NCI-H1694 (cell line): ENCODE results near the gene ZDHHC19.
"Not testable (repeated sequence)": the region's sequence is repeated elsewhere in the genome, so short reads cannot be mapped to it uniquely, and the experiment has no call there.

ENCODE experiments used
- DNase-seq: peaks from one replicate; lab custom pipeline; 2025; lab: John Stamatoyannopoulos, UW

The ZDHHC19 gene

DNA sequence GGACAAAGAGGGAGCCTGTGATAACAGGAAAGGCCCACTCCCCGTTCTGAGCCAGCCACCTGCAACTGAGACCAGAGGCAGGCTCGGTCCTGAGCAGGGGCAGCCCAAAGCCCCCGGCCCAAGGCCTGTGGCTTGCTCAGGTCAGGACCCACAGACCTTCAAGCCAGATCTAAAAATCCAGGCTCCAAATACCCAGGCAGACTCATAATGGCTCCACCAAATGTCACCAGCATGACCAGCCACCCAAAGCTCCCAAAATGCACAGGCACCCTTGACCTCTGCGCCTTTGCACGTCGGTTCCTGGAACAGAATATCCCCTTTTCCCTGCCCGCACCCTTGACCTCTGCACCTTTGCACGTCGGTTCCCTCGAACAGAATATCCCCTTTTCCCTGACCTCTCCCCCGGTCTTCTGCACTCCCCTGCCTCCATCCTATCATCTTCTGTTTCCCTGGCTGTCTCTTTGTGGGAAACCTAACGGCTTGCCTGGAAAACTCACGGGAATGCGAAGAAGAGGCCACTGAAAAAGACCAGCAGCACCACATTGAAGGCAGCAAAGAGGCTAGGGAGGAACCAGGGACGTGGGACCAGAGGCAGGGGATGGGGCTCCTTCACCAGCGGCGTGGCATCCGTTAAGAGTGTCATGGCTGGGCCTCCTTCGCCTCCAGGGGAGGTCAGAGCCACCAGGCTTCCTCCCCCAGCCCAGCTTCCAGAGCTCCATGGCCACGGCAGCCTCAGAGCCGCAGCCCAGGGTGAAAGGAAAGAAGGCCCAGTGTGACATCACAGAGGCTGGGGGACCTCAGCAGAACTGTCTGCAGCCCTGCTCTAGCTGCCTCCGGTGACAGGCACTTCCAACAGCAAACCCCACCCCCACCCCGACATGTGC is at the start of gene ZDHHC19:
ZDHHC19 (minus strand) TSS at position 728 of the 884 bp plus-strand sequence; CDS start at position 643, 85 bp downstream.
- DNase-seq, result no peak

DNA sequence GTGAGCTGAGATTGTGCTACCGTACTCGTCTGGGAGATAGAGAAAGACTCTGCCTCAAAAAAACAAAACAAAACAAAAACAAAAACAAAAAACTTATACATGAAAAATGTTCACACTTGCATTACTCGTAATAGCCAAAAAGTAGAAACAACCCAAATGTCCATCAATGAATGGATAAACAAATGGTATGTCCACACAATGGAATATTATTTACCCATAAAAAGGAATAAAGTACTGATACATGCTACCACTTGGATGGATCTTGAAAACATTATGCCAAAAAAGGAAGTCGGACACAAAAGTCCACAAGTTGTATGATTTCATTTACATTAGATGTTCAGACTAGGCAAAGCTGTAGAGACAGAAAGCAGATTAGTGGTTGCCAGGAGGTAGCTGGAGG is 49.6 kb upstream of the ZDHHC19 start:
- no peak for DNase-seq

DNA sequence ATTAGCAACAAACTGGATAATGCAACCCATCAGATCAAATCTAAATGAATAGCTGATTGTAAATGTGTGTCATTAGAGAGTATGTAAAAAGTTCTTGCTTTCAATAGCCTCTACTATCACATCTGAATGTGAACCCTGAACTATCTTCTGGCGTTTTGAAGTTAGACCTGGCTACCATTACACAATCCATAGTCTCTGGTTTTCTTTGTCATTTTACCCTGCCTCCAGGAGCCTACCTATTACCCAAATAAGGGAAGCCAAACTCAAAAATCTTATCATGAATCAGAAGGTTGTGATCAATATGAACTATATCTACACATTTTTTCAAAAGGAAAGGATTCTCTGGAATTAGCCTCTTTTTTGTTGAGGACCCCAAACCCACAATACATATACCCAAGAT is 44.6 kb upstream of the ZDHHC19 start:
- DNase-seq, result no peak

DNA sequence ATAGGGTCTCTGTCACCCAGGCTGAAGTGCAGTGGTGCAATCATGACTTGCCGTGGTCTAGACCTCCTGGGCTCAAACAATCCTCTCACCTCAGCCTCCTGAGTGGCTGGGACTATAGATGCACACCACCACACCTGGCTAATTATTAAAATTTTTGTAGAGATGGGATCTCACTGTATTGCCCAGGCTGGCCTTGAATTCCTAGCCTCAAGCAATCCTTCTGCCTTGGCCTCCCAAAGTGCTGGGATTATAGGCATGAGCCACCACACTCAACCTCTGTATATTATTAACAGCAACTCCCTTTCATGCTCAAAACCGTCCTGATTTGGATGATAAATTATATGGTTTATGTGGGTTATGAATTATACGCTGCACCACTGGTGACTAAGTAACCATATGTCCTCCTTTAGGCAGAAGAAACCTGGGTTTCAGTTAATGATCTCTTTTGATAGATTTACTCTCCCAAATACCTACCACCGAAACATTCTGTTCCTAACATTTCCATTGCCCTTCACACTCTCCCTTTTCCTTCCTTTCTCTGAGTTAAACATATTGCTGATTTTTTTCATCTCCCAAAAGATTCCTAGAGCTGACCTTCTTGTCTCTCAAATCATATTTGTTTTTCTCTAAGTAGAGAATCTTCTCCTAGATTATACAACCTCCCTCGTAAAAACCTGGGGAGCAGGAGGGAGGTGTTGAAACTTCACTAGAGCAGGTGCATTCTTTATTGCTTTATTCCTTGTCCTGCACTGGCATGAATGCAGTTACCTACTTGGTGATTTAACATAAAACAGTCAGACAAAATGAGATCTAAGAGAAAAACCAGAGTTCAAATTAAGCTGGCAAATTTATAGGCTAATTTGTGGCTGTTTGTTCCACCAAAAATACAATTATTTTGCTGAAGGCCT is 43.4 kb upstream of the ZDHHC19 start:
- no peak for DNase-seq

- DNase-seq, result no peak
Observed at GRCh38 chr3:196251918-196252317, 40.7 kb upstream of the ZDHHC19 start.

DNA sequence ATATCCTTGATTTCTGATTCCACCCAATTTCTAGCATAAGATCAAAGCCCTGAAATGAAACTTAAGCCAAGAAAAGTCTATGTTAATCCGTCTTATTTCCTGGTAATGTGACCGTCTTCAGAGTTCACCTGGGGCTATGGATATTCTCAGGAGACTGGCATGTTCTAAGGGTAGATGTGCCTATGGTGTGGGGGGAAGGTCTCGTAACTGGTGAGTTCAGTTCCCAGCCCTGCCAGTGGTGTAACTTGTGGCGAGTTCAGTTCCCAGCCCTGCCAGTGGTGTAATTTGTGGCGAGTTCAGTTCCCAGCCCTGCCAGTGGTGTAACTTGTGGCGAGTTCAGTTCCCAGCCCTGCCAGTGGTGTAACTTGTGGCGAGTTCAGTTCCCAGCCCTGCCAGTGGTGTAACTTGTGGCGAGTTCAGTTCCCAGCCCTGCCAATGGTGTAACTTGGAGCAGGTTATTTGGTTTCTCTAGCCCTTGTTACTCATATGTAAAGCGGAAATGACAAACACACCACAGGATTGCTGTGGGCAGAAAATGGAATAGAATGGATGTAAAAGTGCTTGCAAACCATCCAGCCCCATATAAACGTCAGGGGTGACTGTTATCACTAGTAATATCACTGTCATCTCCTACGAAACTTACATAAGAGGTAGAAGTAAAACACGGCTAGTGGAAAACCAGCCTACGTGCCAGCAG is 35.6 kb upstream of the ZDHHC19 start:
- DNase-seq, result no peak

- not testable (repeated sequence) for DNase-seq
Observed at GRCh38 chr3:196244166-196244565, 33.0 kb upstream of the ZDHHC19 start.

DNA sequence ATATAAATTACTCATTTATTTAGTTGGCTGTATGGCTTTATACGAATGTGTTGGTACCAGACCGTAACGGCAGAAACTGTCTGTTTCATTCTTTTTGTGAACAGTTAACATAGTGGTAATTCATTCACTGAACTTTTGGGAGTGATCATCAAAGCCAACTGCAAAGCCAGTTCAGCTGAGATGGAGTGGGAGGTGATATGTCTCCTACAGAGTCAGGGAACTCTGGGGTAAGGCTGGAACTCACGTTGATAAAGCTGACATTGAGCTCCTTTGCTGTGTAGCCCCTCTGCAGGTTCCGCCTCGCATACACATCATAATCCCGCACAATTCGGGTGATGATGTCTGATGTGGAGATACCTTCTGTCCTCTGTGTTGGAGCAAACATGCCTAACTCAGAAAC is 30.5 kb upstream of the ZDHHC19 start:
- no peak for DNase-seq

GRCh38 chr3:196240424-196240823 is 29.2 kb upstream of the ZDHHC19 start:
- DNase-seq, result no peak

DNA sequence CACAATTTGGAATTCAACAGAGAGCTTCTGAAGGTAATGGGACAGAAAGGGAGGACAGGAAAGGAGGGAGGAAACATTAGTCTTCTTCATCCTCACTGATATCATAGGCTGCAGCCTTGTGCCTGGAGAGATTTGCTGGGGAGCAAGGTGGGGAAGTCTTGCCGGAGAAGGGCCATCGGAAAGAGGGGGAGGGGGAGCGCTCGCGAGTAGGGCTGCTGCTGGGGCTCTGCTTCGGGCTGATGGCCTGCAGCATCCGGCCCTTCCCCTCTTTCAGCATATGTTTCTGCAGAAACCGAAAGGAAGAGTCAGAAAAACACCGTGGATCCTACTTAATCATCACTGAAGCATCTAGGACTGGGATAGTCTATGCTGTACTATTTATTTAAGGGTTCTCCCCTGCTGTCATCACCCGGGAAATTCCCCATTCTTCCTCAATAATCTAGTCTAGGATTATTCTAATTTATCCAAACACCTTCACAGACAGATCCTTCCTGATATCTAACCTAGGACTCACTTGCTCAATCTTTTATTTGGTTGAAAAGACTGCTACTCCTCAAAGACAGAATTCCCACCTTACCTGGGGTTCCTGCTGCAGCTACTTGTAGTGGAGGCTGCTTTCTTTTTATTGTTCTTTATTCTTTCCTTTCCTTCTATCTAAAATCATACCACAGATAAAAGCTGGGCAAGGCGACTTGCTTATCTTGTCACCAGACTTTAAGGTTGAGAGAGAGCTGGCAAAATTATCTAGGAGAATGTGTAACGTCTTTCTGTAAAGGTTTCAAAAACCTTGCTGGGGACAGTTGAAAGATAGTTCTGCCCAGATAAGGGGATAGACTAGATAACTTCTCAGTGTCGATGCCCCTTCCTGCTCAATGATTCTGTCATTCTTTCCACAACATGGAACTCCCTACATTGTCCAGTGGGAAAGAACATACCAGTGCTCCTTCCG is 27.7 kb upstream of the ZDHHC19 start:
- no peak for DNase-seq

- no peak for DNase-seq
Observed at GRCh38 chr3:196237203-196237602, 26.0 kb upstream of the ZDHHC19 start.

DNA sequence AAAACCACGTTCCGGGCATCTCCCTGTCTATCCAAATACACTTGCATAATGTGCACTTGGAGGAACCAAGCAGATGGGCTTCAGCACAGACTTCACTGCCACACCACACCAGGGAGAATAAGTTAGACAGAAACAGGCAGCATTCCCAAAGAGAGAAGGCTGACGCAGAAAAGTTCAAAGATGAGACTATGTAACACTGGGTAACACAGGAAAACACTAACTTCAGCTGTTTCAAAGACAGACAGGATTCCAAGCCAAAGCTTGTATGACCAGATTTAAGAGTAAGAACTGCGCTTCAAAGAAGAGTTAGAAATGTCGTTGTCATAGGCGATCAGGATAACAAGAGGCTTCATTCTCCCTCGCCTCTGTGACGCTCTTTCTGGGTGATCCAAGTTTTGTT is 25.0 kb upstream of the ZDHHC19 start:
- DNase-seq, result no peak

GRCh38 chr3:196235452-196236122 is 24.4 kb upstream of the ZDHHC19 start:
- no peak for DNase-seq

DNA sequence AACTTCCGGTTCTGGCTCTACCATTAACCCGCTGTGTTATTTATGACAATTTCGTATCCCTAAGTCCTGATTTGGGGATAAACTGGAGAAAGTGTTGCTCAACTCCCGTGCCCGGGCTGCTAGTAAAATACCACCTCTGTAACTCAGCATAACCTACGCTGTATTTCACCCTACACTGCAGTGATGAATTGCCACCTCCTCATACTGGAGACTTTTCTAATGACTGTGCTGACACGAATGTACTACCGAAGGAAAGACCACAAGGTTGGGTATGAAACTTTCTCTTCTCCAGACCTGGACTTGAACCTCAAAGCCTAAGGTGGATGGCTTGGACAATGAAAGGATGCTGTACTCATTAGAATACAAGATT is 21.7 kb upstream of the ZDHHC19 start:
- no peak for DNase-seq

GRCh38 chr3:196232154-196232881 is 21.1 kb upstream of the ZDHHC19 start:
- DNase-seq, result no peak

DNA sequence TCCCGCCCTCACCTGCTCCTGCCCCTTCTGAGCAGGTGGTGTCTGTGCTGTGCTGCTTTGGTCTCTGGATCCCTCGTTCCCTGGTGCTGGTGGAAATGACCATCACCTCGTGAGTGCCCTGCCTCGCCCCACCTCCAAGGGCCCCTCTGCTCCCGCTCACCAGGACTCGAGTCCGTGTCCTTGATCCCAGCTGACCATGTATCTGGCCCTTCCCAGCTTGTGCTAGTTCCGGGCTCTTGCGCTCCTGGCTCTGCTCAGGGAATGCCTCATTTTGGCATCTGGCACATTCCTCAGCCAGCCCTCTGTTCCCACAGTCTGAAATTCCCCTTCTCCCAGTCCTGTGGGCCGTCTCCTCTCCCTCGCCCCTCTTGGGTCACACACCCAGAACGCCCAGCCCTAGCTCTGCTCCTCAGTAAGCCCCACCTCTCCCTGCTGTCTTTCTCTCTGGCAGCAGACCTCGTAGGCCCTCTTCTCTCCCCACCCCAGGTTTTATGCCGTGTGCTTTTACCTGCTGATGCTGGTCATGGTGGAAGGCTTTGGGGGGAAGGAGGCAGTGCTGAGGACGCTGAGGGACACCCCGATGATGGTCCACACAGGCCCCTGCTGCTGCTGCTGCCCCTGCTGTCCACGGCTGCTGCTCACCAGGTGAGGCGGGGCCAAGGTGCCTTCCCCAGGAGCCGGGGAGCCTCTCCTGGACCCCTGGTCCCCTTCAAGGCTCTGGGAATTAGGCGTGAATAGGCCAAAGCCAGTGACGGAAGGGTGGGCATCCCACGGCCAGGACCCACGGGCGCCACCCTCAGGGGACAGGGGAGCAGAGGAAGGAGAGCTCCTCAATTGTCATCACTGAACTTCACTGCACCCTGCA is 16.7 kb upstream of the ZDHHC19 start:
- DNase-seq, result no peak

- no peak for DNase-seq
Observed at GRCh38 chr3:196227121-196227561, 15.9 kb upstream of the ZDHHC19 start.

DNA sequence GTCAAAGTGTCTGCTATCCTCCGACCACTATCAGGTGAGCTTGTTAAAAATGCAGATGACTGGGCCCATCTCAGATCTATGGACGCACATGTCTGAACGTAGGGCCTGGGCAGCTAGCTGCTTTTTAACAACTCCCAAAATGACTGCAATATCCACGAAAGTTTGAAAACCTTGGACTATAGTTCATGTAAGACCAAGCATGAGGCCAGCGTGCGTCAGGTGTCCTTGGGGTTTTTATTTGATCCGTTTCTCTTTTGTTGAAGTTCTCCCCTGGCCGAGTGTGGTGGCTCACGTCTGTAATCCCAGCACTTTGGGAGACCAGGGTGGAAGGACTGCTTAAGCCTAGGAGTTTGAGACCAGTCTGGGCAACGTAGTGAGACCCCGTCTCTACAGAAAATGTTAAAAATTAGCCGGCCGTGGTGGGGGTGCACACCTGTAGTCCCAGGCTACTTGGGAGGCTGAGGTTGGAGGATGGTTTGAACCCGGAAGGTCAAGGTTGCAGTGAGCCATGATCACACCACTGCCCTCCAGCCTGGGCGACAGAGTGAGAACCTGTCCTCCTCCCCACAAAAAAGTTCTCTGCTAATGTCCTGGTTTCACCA is 14.7 kb upstream of the ZDHHC19 start:
- DNase-seq, result no peak
